AG04450 (cell line): ENCODE data around the gene PAK2. TPM values are rescaled to one million over a fixed set of nuclear protein-coding genes. Genes with fewer than 3 reads are reported as not detected.

ENCODE experiments used
- CTCF ChIA-PET: fragments of 300-600, 350-600 bp; formaldehyde crosslinking; extraction: SDS; loops from one replicate; lab custom pipeline; 2022; ENCODE audit warnings: antibody characterized with exemption, inconsistent platforms; lab: Charles Lee
- POLR2A ChIA-PET: fragments of 350-600 bp; formaldehyde crosslinking; extraction: SDS; loops from one replicate; lab custom pipeline; 2021; ENCODE audit warnings: antibody characterized with exemption, inconsistent platforms; lab: Yijun Ruan, JAX
- DNase-seq: peaks from one replicate; pipeline ENCODE4 v3.0.0-alpha.2; 2011; ENCODE audit warnings: low read depth, low spot score
- H3K27ac ChIP-seq: one replicate; pipeline ENCODE4 v1.5.1; 2012; ENCODE audit warnings: low read depth, low read length, control low read depth
- H3K27me3 ChIP-seq: one replicate; pipeline ENCODE4 v1.6.0; 2012; ENCODE audit warnings: low read length; ENCODE audit not compliant: control insufficient read depth, insufficient read depth
- H3K4me3 ChIP-seq: 2 replicates; pipeline ENCODE4 v1.5.1; 2011; ENCODE audit warnings: mild to moderate bottlenecking, low read depth, low read length, control low read depth
- H3K9me3 ChIP-seq: 2 replicates; pipeline ENCODE4 v1.5.1; 2012; ENCODE audit warnings: low read length; ENCODE audit not compliant: control insufficient read depth, insufficient read depth
- polyA minus RNA-seq: library from RNA; depleted of rRNA, polyadenylated mRNA; stranded (reverse); fragments of >200 nt; gene quantifications from 2 replicates; pipeline ENCODE4 v1.2.3, GENCODE V29; 2011; rRNA and poly(A)+ RNA removed
- polyA plus RNA-seq: library from polyadenylated mRNA; depleted of rRNA; stranded (reverse); fragments of >200 nt; gene quantifications from 2 replicates; pipeline ENCODE4 v1.2.3, GENCODE V29; 2011; rRNA removed
- TF ChIP-seq, protein P1 (sequence below): IDR thresholded peaks from 2 replicates; pipeline ENCODE4 v1.5.1; 2011; ENCODE audit warnings: low read depth, low read length, control low read depth, inconsistent platforms

Gene PAK2
- polyA plus RNA-seq (51.0 and 52.2 TPM in 2 replicates), polyA minus RNA-seq (99.2 and 99.8 TPM in 2 replicates)

DNA sequence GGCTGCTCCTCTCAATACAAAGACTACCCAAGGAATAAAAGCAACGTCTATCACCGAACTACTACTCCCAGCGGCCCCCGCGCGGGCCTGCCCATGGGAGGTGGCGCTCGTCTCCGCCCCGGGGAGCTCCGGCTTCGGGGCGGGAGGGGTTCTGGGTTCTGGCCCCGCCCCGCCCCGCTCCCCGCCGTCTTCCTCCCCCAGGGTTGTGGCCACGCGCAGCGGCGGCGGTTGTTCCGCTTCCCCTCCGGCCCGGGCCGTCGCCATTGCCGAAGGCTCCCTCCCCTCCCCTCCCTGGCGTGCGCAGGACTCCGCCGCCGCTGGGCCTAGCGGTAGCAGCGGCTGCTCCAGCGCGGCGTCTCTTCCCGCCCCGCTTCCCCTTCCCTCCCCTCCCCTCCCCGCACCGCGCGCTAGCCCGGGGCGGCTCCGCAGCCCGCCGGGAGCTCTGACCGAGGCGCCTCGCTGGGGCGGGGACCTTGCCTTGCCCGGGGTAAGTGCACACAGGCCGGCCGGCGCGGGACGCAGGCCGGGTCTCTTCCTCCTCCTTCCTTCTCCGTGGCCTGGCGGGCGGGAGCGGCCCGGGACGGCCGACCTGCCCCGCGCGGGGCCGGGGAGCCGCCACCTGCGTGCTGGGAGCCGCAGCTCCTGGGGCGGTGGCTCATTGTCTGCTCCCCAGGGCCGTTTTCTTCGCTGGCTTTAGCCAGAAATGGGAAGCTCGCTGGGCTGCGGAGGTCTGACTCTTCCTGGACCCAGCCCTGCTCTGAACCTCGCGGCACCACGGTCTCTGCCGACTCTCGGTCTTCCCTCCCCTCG lies at the start of gene PAK2:
Gene PAK2 (plus strand): TSS at position 187 of the 810 bp plus-strand sequence. CDS start 42,790 bp downstream, outside the sequence.
- ChIA-PET POLR2A (interaction anchor here (0.6 to 2.6 kb wide), 6 partner anchors 27 to 202 kb away, joined by 3 to 12 read pairs (median 4); partner anchors contain the start of genes CEP19, NCBP2, PIGX and SENP5), CTCF (interaction anchor here (0.6 kb wide), 1 partner anchor 125 kb away, joined by 3 read pairs; no protein-coding TSS in a partner anchor)
- no peaks in the 10 kb centered on the region for H3K27me3 ChIP-seq
- no peaks in the 10 kb centered on the region; the same call in 1 of the 2 replicates for H3K9me3 ChIP-seq
- TF ChIP-seq, protein P1, sequence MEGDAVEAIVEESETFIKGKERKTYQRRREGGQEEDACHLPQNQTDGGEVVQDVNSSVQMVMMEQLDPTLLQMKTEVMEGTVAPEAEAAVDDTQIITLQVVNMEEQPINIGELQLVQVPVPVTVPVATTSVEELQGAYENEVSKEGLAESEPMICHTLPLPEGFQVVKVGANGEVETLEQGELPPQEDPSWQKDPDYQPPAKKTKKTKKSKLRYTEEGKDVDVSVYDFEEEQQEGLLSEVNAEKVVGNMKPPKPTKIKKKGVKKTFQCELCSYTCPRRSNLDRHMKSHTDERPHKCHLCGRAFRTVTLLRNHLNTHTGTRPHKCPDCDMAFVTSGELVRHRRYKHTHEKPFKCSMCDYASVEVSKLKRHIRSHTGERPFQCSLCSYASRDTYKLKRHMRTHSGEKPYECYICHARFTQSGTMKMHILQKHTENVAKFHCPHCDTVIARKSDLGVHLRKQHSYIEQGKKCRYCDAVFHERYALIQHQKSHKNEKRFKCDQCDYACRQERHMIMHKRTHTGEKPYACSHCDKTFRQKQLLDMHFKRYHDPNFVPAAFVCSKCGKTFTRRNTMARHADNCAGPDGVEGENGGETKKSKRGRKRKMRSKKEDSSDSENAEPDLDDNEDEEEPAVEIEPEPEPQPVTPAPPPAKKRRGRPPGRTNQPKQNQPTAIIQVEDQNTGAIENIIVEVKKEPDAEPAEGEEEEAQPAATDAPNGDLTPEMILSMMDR, result no peak
- peak within 1 kb of the TSS; percentile 59 for H3K27ac ChIP-seq
- H3K4me3 ChIP-seq, result peak within 1 kb of the TSS; percentile 81
- DNase-seq, result peak; percentile 54

DNA sequence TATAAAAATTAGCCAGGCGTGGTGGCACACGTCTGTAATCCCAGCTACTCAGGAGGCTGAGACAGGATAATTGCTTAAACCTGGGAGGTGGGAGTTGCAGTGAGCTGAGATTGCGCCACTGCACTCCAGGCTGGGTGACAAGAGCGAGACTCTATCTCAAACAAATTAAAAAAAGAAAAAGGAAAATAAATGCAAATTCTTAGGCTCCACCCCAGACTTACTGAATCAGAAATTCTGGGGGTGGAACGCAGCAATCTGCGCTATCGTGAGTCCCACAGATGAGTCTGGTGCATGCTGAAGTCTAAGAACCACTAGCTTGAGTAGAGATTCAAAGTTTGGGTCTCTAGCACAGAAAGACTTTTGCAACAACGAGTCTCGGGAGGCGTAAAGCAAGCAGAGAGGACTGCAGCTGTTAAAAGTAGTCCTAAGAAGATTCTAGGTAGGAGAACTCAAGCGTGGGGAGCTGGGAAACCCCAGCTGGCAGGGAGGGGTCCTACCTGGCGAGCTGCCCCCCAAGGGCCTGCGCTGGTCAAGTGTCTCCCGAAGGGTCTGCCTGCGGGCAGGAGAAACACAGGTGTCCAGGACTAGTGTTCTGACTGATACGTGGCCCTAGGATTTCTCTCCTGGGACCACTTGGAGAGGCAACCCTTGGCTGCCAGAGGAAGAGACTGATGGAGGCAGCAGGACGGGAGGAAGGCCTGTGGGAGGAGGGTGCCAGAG lies 49.6 kb upstream of the PAK2 start:
- Histone ChIP-seq H3K9me3 (no peaks in the 10 kb centered on the region), H3K4me3 (no peak overlapping the region), H3K27me3 (peaks cover 2% of the 10 kb centered on the region), H3K27ac (no peak overlapping the region)
- POLR2A ChIA-PET, result no interaction called here
- CTCF ChIA-PET, result interaction anchor here (1.8 to 6.8 kb wide), 2 partner anchors 79 to 81 kb away, joined by 15 to 209 read pairs; no protein-coding TSS in a partner anchor
- no peak for DNase-seq
- TF ChIP-seq, protein P1, result no peak

DNA sequence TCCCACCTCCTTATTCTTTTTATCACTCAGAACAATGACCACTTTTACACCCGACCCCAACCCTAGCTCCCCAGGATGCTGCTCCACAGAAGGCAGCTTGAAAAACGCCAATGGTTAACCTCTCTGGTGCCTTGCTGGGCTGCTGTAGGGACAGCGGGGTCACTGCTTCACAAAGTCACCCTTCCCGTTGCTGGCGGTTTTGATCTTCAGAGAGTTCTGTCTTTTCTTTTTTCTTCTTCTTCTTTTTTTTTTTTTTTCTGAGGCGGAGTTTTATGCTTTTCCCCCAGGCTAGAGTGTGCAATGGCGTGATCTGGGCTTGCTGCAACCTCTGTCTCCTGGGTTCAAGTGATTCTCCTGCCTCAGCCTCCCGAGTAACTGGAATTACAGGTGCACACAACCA lies 48.3 kb upstream of the PAK2 start:
- H3K9me3 ChIP-seq, result no peaks in the 10 kb centered on the region
- H3K27me3 ChIP-seq, result peaks cover 2% of the 10 kb centered on the region
- H3K4me3 ChIP-seq, result no peak overlapping the region
- ChIA-PET CTCF (interaction anchor here (1.8 kb wide), 1 partner anchor 82 kb away, joined by 15 read pairs; no protein-coding TSS in a partner anchor), POLR2A (no interaction called here)
- TF ChIP-seq, protein P1, result no peak
- no peak for DNase-seq
- H3K27ac ChIP-seq, result no peak overlapping the region

DNA sequence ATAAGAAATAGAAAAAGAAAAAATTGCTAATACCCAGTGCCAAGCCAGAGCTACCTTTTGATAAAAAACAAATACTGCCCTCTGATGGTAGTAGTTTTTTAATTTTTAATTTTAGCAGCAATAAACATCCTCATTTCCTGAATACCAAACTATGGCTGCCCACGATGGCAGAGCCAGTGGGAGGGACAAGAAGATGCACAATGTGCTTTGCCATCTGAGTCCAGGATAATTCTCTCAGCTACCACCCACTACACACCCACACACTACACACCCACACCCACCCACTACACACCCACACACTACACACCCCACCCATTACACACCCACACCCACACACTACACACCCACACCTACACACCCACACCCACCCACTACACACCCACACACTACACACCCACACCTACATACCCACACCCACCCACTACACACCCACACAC lies 45.4 kb upstream of the PAK2 start:
- ChIA-PET CTCF (interaction anchor here (0.7 to 1.2 kb wide), 4 partner anchors 15 to 98 kb away, joined by 3 to 4 read pairs (median 4); no protein-coding TSS in a partner anchor), POLR2A (interaction anchor here (0.7 kb wide), 1 partner anchor 174 kb away, joined by 3 read pairs; the partner anchor contains the start of gene SENP5)
- Histone ChIP-seq H3K9me3 (no peaks in the 10 kb centered on the region), H3K27ac (no peak overlapping the region), H3K4me3 (no peak overlapping the region), H3K27me3 (peaks cover 2% of the 10 kb centered on the region)
- no peak for DNase-seq
- TF ChIP-seq, protein P1, result peak; percentile 10; the same call in 1 of the 2 replicates
